ENCODE data around the gene IFT25.
A peak's percentile ranks its signal among the peaks of the same experiment; 100 is the strongest.

IFT25 gene

GRCh38 chr1:53963460-53963859 lies 18.0 kb upstream of the IFT25 start:
- TF ChIP-seq CREB1 (IDR thresholded peaks at IDR 0.05; ENCODE audit: low read depth) (no peak), RAD21 (IDR thresholded peaks at IDR 0.05; ENCODE audit: low read depth) (no peak), EGR1 (IDR thresholded peaks at IDR 0.05) (no peak), CEBPB (IDR thresholded peaks at IDR 0.05) (no peak), TAF1 (IDR thresholded peaks at IDR 0.05; ENCODE audit: low read depth) (no peak), ZBTB7A (IDR thresholded peaks at IDR 0.05; ENCODE audit: low read depth) (no peak), FOXM1 (IDR thresholded peaks at IDR 0.05; ENCODE audit: borderline replicate concordance, low read depth) (no peak), MAX (IDR thresholded peaks at IDR 0.05) (no peak), EP300 (IDR thresholded peaks at IDR 0.05; ENCODE audit: borderline replicate concordance) (no peak), YY1 (IDR thresholded peaks at IDR 0.05; ENCODE audit: low read depth) (no peak), TEAD4 (IDR thresholded peaks at IDR 0.05) (no peak), TCF12 (IDR thresholded peaks at IDR 0.05; ENCODE audit: low read depth) (no peak), NFIC (IDR thresholded peaks at IDR 0.05) (no peak)
- TF ChIP-seq, protein P1, sequence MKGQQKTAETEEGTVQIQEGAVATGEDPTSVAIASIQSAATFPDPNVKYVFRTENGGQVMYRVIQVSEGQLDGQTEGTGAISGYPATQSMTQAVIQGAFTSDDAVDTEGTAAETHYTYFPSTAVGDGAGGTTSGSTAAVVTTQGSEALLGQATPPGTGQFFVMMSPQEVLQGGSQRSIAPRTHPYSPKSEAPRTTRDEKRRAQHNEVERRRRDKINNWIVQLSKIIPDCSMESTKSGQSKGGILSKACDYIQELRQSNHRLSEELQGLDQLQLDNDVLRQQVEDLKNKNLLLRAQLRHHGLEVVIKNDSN (IDR thresholded peaks at IDR 0.05) = no peak
- TF ChIP-seq, protein P2, sequence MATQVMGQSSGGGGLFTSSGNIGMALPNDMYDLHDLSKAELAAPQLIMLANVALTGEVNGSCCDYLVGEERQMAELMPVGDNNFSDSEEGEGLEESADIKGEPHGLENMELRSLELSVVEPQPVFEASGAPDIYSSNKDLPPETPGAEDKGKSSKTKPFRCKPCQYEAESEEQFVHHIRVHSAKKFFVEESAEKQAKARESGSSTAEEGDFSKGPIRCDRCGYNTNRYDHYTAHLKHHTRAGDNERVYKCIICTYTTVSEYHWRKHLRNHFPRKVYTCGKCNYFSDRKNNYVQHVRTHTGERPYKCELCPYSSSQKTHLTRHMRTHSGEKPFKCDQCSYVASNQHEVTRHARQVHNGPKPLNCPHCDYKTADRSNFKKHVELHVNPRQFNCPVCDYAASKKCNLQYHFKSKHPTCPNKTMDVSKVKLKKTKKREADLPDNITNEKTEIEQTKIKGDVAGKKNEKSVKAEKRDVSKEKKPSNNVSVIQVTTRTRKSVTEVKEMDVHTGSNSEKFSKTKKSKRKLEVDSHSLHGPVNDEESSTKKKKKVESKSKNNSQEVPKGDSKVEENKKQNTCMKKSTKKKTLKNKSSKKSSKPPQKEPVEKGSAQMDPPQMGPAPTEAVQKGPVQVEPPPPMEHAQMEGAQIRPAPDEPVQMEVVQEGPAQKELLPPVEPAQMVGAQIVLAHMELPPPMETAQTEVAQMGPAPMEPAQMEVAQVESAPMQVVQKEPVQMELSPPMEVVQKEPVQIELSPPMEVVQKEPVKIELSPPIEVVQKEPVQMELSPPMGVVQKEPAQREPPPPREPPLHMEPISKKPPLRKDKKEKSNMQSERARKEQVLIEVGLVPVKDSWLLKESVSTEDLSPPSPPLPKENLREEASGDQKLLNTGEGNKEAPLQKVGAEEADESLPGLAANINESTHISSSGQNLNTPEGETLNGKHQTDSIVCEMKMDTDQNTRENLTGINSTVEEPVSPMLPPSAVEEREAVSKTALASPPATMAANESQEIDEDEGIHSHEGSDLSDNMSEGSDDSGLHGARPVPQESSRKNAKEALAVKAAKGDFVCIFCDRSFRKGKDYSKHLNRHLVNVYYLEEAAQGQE (IDR thresholded peaks at IDR 0.05; ENCODE audit: low read depth) = no peak

DNA sequence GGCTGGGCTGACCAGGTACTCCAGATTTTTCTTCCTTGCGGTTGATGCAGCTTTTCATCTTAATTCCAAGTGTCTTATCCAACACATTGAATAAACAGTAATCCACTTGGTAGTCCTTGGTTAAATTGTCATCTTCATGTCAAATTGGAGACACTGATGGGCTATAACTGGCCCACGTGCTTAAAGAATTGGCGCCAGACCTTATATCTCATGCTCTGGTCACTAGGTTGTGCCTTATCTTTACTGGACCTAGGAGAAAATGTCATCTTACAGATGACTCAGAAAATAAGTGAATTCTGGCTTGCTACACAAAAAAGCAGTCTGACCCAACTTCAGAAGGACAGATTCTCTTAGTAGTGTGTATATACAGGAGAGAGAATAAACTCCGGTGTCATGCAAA lies 16.9 kb upstream of the IFT25 start:
- TF ChIP-seq EGR1 (IDR thresholded peaks at IDR 0.05) (no peak), NFIC (IDR thresholded peaks at IDR 0.05) (no peak)

GRCh38 chr1:53959664-53960250 lies 14.3 kb upstream of the IFT25 start:
- TF ChIP-seq YY1 (IDR thresholded peaks at IDR 0.05; ENCODE audit: low read depth) (no peak), RAD21 (IDR thresholded peaks at IDR 0.05; ENCODE audit: low read depth) (peak; percentile 53), CREB1 (IDR thresholded peaks at IDR 0.05; ENCODE audit: low read depth) (no peak)

DNA sequence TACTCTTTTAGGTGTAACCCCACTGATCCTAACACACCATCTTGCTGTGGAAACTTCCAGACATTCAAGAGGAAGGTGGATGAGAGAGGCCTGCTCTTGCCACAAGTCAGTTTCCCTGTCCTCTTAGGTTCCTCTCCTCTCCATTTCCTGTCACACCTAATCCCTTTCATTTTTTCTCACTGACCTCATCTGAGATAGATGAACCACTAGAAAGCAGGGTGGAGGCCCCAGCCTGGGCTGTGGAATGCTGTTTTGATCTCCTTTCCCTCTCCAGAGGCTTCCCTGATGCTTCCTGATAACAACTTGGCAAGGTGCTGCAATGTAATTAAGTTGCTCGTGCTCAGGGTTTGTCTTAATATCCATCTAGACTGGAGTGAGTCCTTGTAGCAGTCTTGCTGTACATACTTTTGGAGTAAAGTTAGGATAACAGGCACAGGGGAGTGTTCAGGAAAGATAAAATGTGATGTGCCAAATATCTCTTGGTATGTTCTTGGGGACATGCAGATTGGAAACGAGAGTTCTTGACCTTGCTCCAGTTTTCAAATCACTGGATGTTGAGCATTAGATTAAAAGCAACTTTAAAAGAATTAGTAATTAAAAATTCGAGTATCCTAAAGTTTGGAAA lies 11.8 kb upstream of the IFT25 start:
- no peak for TF ChIP-seq EP300 (IDR thresholded peaks at IDR 0.05; ENCODE audit: borderline replicate concordance)
- no peak for TF ChIP-seq ZBTB7A (IDR thresholded peaks at IDR 0.05; ENCODE audit: low read depth)
- no peak for TF ChIP-seq TEAD4 (IDR thresholded peaks at IDR 0.05)
- TF ChIP-seq CREB1 (IDR thresholded peaks at IDR 0.05; ENCODE audit: low read depth) = no peak
- no peak for TF ChIP-seq YY1 (IDR thresholded peaks at IDR 0.05; ENCODE audit: low read depth)
- TF ChIP-seq, protein P1 (IDR thresholded peaks at IDR 0.05) = no peak
- TF ChIP-seq TCF12 (IDR thresholded peaks at IDR 0.05; ENCODE audit: low read depth) = no peak
- no peak for TF ChIP-seq MAX (IDR thresholded peaks at IDR 0.05)
- TF ChIP-seq CEBPB (IDR thresholded peaks at IDR 0.05) = no peak
- TF ChIP-seq, protein P2 (IDR thresholded peaks at IDR 0.05; ENCODE audit: low read depth) = no peak
- no peak for TF ChIP-seq TAF1 (IDR thresholded peaks at IDR 0.05; ENCODE audit: low read depth)
- no peak for TF ChIP-seq NFIC (IDR thresholded peaks at IDR 0.05)
- TF ChIP-seq EGR1 (IDR thresholded peaks at IDR 0.05) = no peak
- TF ChIP-seq RAD21 (IDR thresholded peaks at IDR 0.05; ENCODE audit: low read depth) = no peak
- no peak for TF ChIP-seq FOXM1 (IDR thresholded peaks at IDR 0.05; ENCODE audit: borderline replicate concordance, low read depth)

GRCh38 chr1:53956308-53957168 lies 11.0 kb upstream of the IFT25 start:
- TF ChIP-seq, protein P1 (IDR thresholded peaks at IDR 0.05) = no peak
